GM12875 (cell line): ENCODE data around the gene IFNGR1.
"Not testable (repeated sequence)": the region's sequence is repeated elsewhere in the genome, so short reads cannot be mapped to it uniquely, and the experiment has no call there.

Experiments
- H3K4me3 ChIP-seq: one replicate; pipeline ENCODE4 v1.5.1; 2011; ENCODE audit warnings: low read depth, low read length, control low read depth
- TF ChIP-seq, protein P1 (sequence below): IDR thresholded peaks from 2 replicates; pipeline ENCODE4 v1.5.1; 2011; ENCODE audit warnings: low read depth, mild to moderate bottlenecking, control low read depth, inconsistent platforms, low read length, moderate library complexity, borderline replicate concordance; ENCODE audit not compliant: insufficient read depth

IFNGR1 gene

DNA sequence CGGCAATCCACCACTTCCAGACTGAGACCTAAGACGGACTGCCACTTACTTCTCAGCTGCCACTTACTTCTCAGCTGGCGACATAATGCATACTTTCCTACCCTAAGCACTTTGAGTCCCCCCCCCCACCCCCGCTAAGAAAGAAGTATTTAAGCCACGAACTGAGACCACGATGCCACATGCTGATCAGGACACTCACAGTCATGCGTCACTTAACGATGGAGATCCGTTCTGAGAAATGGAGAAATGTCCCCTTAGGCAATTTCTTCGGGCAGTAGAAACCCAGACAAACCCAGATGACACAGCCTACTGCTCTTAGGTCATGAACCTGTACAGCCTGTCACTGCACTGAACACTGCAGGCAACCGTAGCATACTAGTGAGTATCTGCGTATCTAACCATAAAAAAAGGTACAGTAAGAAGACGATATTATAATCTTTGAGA lies 690 bp downstream of the IFNGR1 start:
- H3K4me3 ChIP-seq, result peak overlapping the region; percentile 76
- TF ChIP-seq, protein P1, sequence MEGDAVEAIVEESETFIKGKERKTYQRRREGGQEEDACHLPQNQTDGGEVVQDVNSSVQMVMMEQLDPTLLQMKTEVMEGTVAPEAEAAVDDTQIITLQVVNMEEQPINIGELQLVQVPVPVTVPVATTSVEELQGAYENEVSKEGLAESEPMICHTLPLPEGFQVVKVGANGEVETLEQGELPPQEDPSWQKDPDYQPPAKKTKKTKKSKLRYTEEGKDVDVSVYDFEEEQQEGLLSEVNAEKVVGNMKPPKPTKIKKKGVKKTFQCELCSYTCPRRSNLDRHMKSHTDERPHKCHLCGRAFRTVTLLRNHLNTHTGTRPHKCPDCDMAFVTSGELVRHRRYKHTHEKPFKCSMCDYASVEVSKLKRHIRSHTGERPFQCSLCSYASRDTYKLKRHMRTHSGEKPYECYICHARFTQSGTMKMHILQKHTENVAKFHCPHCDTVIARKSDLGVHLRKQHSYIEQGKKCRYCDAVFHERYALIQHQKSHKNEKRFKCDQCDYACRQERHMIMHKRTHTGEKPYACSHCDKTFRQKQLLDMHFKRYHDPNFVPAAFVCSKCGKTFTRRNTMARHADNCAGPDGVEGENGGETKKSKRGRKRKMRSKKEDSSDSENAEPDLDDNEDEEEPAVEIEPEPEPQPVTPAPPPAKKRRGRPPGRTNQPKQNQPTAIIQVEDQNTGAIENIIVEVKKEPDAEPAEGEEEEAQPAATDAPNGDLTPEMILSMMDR, result no peak

DNA sequence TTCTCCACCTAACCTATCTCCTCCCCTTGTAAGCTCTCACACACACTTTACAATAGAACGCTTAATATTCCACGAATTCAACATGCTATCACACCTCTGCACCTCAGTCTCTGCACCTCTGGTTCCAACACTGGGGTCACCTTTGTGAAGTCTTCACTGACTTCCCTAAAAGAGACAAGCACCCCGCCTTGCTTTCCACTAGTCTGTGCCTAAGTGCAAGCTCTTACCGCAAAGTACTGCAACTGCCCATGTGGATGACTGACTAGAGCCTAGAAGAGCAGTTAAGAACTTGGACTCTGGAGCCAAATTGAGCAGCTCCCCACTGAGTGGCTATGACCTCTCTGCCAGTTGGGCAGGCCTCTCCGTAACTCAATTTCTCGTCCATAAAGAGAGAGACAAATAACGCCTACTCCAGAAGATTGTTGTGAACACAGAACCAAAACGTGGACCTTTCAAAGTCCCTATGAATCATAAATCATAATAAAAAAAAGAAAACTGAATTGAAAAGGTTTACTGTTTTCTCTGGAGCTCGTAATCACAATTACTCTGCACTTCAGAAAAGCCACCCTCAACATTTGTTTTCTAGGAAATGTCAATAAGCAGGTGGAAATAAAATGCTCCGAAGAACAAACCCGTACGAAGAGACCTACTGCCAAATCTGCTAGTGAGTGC lies 1.2 kb downstream of the IFNGR1 start:
- H3K4me3 ChIP-seq, result peak overlapping the region; percentile 76
- TF ChIP-seq, protein P1, result no peak

DNA sequence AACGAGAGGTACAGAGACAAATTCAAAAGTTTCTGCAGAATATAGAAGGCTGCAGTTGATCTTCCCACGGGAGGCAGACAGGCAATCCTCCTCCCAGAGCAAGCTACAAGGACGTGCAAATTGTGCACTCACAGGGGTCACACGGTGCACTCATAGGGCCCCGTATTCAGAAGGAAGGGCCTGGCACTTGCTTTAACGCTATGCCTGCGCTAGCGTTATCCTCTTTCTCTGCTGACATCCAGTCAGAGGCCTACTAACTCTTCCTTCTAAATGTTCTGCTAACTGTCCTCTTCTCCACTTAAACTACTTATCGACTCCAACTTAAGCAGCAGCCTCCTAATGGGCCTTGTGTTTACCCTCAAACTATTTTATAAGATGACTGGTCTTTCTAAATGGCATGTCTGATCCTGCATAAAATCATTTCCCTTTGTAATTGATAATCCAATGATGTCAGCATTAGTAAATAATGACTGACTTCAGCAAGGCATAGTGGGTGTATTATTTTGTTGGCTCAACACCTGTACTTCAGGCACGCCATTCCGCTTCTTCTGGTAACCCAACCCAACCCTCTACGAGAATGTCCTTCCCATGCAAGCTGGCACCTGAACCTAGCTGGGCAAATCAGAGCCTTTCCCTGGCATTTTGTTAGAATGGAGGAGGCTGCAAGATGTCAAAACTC lies 2.2 kb downstream of the IFNGR1 start:
- TF ChIP-seq, protein P1, result no peak
- H3K4me3 ChIP-seq, result peak overlapping the region; percentile 76

DNA sequence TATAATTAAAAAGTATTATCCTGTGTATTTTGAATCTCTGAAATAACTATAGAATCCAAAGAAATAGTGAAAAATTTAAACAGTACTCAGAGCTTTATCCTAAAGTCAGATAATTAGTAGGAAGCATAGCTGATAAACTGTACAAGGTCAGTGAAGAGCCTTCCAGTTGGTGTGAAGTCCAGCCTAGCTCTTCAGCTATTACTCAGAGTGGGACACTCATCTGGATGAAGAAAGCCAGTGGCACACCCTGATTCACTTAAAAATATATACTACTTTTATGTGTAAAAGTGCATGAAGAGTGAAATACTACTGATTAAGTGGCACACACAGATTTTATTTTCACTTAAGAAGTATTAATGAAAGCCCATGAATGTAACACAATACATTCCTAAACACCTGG lies 3.1 kb downstream of the IFNGR1 start:
- TF ChIP-seq, protein P1, result no peak
- no peak overlapping the region for H3K4me3 ChIP-seq

DNA sequence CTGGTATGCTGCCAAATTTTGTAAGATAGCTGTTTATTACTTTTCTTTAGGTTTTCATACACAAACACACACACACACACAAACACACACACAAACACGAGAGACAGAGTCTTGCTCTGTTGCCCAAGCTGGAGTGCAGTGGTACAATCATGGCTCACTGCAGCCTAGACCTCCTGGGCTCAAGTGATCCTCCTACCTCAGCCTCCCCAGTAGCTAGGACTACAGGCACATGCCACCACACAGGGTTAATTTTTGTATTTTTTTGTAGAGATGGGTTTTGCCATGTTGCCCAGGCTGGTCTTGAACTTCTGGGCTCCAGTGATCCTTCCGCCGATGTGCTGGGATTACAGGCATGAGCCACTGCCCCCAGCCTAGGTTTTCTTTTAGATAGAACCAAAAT lies 3.6 kb downstream of the IFNGR1 start:
- not testable (repeated sequence) for H3K4me3 ChIP-seq

DNA sequence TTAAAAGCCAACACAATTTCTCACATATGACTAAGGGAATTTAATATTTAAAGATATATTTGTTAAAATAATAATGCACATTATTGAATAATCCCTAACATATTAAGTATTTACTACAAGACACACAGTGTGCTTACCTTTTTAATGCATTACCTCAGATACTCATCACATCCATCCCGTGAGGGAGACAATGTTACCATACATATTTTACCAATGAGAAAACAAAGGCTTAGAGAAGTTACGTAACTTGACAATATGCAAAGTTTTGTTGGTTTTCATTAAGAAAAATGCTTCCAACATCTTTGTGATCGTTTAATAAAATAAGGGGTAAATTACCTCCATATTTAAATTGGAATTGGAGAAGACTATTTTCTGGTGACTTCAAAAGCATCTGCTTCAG lies 4.3 kb downstream of the IFNGR1 start:
- TF ChIP-seq, protein P1, result no peak
- H3K4me3 ChIP-seq, result no peak overlapping the region

DNA sequence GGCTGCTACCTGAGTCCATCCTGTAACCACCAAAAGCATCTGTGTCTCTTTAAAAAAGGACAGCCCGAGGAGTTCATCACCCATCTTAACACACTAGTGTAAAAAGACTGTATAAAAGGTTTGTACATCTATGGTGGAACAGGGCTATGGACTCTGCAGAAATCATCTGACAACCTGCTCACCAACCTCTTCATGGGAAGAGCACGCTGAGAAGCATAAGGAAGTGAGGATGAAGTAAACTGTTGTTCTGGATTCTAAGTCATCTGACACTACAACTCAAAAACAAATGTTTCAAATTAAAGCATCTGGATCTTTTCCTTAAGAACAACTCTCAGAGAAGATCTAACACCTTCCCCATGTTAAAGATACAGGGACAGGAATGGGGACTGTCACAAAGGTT lies 5.4 kb downstream of the IFNGR1 start:
- TF ChIP-seq, protein P1, result no peak
- H3K4me3 ChIP-seq, result no peak overlapping the region
